Osteocyte (in vitro differentiated cells): ENCODE measurements around the gene CSNK1G1. TPM values are rescaled to one million over a fixed set of nuclear protein-coding genes. Genes with fewer than 3 reads are reported as not detected.

Source experiments
- DNase-seq: peaks from one replicate; pipeline ENCODE4 v3.0.0; 2021; ENCODE audit warnings: mixed read lengths; ENCODE audit not compliant: unreplicated experiment; ENCODE audit errors: extremely low spot score
- H3K27ac Mint-ChIP-seq: one replicate; pipeline ENCODE4 v1.8.0; 2021; ENCODE audit warnings: mild to moderate bottlenecking, mixed read lengths; ENCODE audit not compliant: unreplicated experiment
- H3K27me3 Mint-ChIP-seq: one replicate; pipeline ENCODE4 v1.8.0; 2021; ENCODE audit warnings: mixed read lengths; ENCODE audit not compliant: unreplicated experiment
- H3K36me3 Mint-ChIP-seq: one replicate; pipeline ENCODE4 v1.8.0; 2021; ENCODE audit warnings: mixed read lengths; ENCODE audit not compliant: unreplicated experiment
- H3K4me1 Mint-ChIP-seq: one replicate; pipeline ENCODE4 v1.8.0; 2021; ENCODE audit warnings: mixed read lengths; ENCODE audit not compliant: unreplicated experiment
- H3K4me3 Mint-ChIP-seq: one replicate; pipeline ENCODE4 v1.8.0; 2021; ENCODE audit warnings: mild to moderate bottlenecking, moderate library complexity, mixed read lengths; ENCODE audit not compliant: unreplicated experiment
- H3K9me3 Mint-ChIP-seq: one replicate; pipeline ENCODE4 v1.8.0; 2021; ENCODE audit warnings: mixed read lengths; ENCODE audit not compliant: unreplicated experiment
- total RNA-seq: library from RNA; stranded (reverse); gene quantifications from 2 replicates; pipeline ENCODE4 v1.2.1, GENCODE V29; 2021
- TF ChIP-seq, protein P1 (sequence below): fragments of 200-600 bp; sonication (generic); IDR thresholded peaks from 2 replicates; pipeline ENCODE4 v1.5.0; 2021; ENCODE audit warnings: antibody characterized with exemption, mild to moderate bottlenecking, moderate library complexity

Gene CSNK1G1
- total RNA-seq, 1 donor from 2014 or later, result 22.2 TPM

DNA sequence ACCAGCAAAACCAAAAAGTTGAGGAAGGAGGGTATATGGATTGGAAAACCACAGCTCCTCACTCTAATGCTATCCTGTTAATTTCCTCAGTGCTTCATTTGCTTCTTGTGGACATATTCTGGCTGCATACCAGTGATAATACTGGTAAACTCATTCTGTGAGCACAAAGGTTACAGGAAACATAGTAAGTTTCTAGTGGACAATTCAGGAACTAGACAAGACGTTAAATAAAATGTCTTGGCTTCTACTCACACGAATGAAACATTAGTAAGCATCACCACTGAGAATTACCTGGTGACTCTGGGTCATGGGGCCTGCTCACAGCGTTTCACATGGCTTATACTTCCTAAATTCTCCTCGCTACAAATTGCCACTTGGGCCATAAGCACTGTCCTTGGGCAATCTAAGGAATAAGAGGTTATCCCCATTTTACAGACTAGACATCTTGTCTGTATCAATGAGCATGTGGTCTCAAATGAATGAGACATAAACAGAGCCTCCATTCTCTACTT is 173.1 kb downstream of the CSNK1G1 start:
- Mint-ChIP-seq H3K4me1 (no peaks in the 10 kb centered on the region), H3K9me3 (no peaks in the 10 kb centered on the region), H3K4me3 (no peak overlapping the region), H3K36me3 (peaks cover 16% of the 10 kb centered on the region), H3K27ac (no peak overlapping the region), H3K27me3 (no peaks in the 10 kb centered on the region)
- DNase-seq, result no peak
- TF ChIP-seq, protein P1, sequence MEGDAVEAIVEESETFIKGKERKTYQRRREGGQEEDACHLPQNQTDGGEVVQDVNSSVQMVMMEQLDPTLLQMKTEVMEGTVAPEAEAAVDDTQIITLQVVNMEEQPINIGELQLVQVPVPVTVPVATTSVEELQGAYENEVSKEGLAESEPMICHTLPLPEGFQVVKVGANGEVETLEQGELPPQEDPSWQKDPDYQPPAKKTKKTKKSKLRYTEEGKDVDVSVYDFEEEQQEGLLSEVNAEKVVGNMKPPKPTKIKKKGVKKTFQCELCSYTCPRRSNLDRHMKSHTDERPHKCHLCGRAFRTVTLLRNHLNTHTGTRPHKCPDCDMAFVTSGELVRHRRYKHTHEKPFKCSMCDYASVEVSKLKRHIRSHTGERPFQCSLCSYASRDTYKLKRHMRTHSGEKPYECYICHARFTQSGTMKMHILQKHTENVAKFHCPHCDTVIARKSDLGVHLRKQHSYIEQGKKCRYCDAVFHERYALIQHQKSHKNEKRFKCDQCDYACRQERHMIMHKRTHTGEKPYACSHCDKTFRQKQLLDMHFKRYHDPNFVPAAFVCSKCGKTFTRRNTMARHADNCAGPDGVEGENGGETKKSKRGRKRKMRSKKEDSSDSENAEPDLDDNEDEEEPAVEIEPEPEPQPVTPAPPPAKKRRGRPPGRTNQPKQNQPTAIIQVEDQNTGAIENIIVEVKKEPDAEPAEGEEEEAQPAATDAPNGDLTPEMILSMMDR, result no peak

DNA sequence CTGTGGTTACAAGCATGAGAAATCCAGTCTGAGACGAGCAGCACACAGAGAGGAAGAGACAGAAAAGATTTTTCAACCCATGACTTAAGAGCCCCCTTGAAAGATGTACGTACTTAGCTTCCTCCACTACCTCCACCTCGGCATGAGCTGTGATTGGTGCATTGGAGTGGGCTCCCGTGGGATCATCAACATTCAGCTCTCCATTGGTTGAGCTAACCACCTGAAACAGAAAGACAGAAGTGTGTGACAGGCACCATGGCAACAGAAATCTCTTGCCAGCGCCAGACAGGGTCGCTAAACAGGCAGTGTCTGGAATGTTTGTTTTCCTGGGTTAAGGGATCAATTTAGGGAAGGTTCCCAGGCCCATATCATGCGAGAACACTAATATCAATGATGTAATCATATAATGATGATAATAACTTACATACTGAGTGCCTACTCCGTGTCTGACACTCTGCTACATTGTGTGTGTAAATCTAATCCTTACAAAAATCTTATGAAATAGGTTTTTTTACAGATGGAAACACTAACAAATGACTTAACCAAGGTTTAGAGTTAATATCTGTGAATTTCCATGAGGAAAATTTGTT is 175.6 kb downstream of the CSNK1G1 start:
- no peak overlapping the region for H3K27ac Mint-ChIP-seq
- no peaks in the 10 kb centered on the region for H3K9me3 Mint-ChIP-seq
- DNase-seq, result no peak
- H3K4me3 Mint-ChIP-seq, result no peak overlapping the region
- TF ChIP-seq, protein P1, result no peak
- no peaks in the 10 kb centered on the region for H3K4me1 Mint-ChIP-seq
- H3K36me3 Mint-ChIP-seq, result peaks cover 14% of the 10 kb centered on the region
- H3K27me3 Mint-ChIP-seq, result no peaks in the 10 kb centered on the region

DNA sequence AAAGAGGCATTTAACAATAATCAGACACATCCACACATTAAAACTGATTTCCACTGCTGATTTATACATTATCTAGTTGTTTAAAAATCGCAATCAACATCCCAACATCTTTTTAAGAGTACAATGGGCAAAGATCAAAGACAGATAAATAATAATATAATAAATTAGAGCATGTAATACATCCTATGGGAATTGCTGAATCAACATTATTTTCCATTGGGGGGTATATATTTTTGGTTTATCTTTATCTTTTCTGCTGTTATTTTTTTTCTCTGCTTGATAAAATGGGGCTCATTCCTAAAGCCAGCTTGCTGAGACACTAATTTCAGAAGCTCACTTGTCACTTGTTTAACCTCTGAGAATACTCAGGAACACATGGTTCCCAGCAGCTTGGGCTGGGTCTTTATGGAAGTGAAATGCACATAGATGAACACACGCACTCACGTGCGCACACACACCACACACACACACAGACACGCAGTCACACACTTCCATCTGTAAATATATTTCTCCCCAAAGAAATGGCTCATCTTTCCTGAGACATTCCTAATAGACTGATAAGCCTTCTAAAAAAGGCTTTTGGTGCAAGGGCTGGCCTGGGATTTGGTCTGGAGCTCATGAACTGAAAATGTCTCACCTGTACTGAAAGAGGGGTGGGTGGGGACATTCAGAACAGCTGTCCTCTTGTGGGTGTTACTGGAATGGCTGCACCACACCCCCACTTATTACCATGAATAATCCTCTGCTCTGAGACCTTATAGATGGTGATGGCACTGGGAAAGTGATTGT is 189.7 kb downstream of the CSNK1G1 start:
- no peaks in the 10 kb centered on the region for H3K27me3 Mint-ChIP-seq
- no peak for DNase-seq
- H3K4me1 Mint-ChIP-seq, result peaks cover 20% of the 10 kb centered on the region
- no peaks in the 10 kb centered on the region for H3K9me3 Mint-ChIP-seq
- H3K27ac Mint-ChIP-seq, result no peak overlapping the region
- TF ChIP-seq, protein P1, result no peak
- H3K4me3 Mint-ChIP-seq, result no peak overlapping the region
- H3K36me3 Mint-ChIP-seq, result peaks cover 15% of the 10 kb centered on the region

DNA sequence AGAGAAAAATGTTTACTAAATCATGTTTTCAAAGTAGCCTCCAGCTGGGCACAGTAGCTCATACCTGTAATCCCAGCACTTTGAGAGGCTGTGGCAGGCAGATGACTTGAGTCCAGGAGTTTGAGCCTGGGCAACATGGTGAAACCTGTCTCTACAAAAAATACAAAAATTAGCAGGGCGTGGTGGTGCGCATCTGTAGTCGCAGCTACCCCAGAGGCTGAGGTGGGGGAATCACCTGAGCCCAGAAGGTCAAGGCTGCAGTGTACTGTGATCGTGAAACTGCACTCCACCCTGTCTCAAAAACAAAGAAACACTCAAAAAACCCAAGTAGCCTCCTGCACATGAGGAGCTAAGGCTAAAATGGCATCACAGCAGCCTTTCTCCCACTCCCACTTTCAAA is 191.5 kb downstream of the CSNK1G1 start:
- H3K36me3 Mint-ChIP-seq, result peaks cover 10% of the 10 kb centered on the region
- TF ChIP-seq, protein P1, result no peak
- H3K4me1 Mint-ChIP-seq, result peaks cover 30% of the 10 kb centered on the region
- no peaks in the 10 kb centered on the region for H3K27me3 Mint-ChIP-seq
- no peaks in the 10 kb centered on the region for H3K9me3 Mint-ChIP-seq
- peak overlapping the region; percentile 98 for H3K27ac Mint-ChIP-seq
- no peak overlapping the region for H3K4me3 Mint-ChIP-seq
- DNase-seq, result no peak

DNA sequence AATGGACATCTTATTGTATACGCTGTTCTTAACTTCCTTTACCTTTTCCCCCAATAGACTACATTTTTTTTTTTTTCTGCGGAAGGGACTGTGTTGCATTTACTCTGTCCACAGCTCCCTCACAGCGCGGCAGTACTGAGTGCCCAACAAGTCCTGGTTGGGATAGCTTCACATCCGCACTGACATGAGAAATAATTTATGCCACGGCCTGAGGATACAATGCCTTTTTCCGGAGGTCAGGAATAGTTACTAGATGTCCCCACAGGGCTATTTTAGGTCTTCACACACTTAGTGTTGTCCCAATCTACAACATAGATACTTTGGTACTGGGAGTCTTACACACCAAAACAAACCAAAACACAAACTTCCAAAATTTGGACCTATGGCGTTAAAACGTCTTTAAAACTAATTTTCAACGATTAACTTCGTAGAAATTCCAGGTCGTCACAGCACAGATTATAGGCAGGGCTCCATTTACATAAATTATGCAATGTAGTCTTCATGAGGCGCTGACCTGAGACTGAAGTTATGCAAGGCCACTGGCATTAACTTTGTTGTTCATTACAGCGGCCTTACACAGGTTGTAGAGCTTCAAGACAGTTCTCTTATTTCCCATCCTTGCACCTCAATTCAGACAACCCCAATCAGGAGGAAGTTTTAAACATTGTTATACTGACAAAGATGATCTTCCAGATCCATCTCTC is 192.2 kb downstream of the CSNK1G1 start:
- Mint-ChIP-seq H3K4me1 (peaks cover 33% of the 10 kb centered on the region), H3K36me3 (peaks cover 12% of the 10 kb centered on the region)
- no peak for DNase-seq

More for the DNA sequence above, 192.2 kb downstream of the CSNK1G1 start:
- peak overlapping the region; percentile 98 for H3K27ac Mint-ChIP-seq
- TF ChIP-seq, protein P1, result no peak
- peak overlapping the region; percentile 80 for H3K4me3 Mint-ChIP-seq
- H3K27me3 Mint-ChIP-seq, result no peaks in the 10 kb centered on the region
- no peaks in the 10 kb centered on the region for H3K9me3 Mint-ChIP-seq
